MCF 10A (cell line): Measurements from ENCODE around the gene CAMTA1. TPM values are rescaled to one million over a fixed set of nuclear protein-coding genes. Genes with fewer than 3 reads are reported as not detected.

ENCODE experiments used
- BruUV-seq: library from RNA; stranded (reverse); fragments of 400-500 nt; replicated peaks from 2 replicates; lab custom pipeline; 2021; lab: Mats Ljungman, UMichigan
- CTCF ChIA-PET: fragments of 300-600 bp; sonication (Branson Sonifier 250); formaldehyde crosslinking; extraction: SDS; loops from one replicate; lab custom pipeline; 2021; ENCODE audit warnings: antibody characterized with exemption, inconsistent platforms; lab: Yijun Ruan, JAX
- POLR2A ChIA-PET: fragments of 300-600, 350-650 bp; sonication (Branson Sonifier 250); formaldehyde crosslinking; extraction: SDS; loops from one replicate; lab custom pipeline; 2020; ENCODE audit warnings: antibody characterized with exemption, inconsistent platforms; lab: Yijun Ruan, JAX
- DNase-seq: peaks from one replicate; pipeline ENCODE4 v3.0.0-alpha.2; 2018; ENCODE audit not compliant: unreplicated experiment
- H3K27ac Mint-ChIP-seq: one replicate; pipeline ENCODE4 v1.8.0; 2022; ENCODE audit warnings: mild to moderate bottlenecking, low read depth, mixed read lengths; ENCODE audit not compliant: unreplicated experiment
- H3K27me3 Mint-ChIP-seq: one replicate; pipeline ENCODE4 v1.8.0; 2022; ENCODE audit warnings: mixed read lengths; ENCODE audit not compliant: insufficient read depth, unreplicated experiment
- H3K36me3 Mint-ChIP-seq: one replicate; pipeline ENCODE4 v1.8.0; 2022; ENCODE audit warnings: mild to moderate bottlenecking, moderate library complexity, mixed read lengths; ENCODE audit not compliant: insufficient read depth, unreplicated experiment
- H3K4me1 Mint-ChIP-seq: one replicate; pipeline ENCODE4 v1.8.0; 2022; ENCODE audit warnings: mixed read lengths; ENCODE audit not compliant: insufficient read depth, unreplicated experiment
- H3K4me3 Mint-ChIP-seq: one replicate; pipeline ENCODE4 v1.8.0; 2022; ENCODE audit warnings: mild to moderate bottlenecking, moderate library complexity, mixed read lengths; ENCODE audit not compliant: unreplicated experiment
- H3K9me3 Mint-ChIP-seq: one replicate; pipeline ENCODE4 v1.8.0; 2022; ENCODE audit warnings: mixed read lengths; ENCODE audit not compliant: unreplicated experiment
- intact Hi-C: fragments of 100-400 bp; cut with micrococcal nuclease; formaldehyde crosslinking; loops from 2 replicates; pipeline ENCODE4 v1.14.1; 2022
- total RNA-seq: library from RNA; stranded (reverse); gene quantifications from 2 replicates; pipeline ENCODE4 v1.2.3, GENCODE V29; 2022
- TF ChIP-seq, protein P1 (sequence below): fragments of 200-600 bp; IDR thresholded peaks from one replicate; pipeline ENCODE4 v1.8.0; 2022; ENCODE audit warnings: antibody characterized with exemption, mild to moderate bottlenecking; ENCODE audit not compliant: unreplicated experiment

CAMTA1 gene
- total RNA-seq, 1 experiment from 2014 or later: 74.1 TPM

GRCh38 chr1:7449750-7450149 lies 664.5 kb downstream of the CAMTA1 start:
- TF ChIP-seq, protein P1, sequence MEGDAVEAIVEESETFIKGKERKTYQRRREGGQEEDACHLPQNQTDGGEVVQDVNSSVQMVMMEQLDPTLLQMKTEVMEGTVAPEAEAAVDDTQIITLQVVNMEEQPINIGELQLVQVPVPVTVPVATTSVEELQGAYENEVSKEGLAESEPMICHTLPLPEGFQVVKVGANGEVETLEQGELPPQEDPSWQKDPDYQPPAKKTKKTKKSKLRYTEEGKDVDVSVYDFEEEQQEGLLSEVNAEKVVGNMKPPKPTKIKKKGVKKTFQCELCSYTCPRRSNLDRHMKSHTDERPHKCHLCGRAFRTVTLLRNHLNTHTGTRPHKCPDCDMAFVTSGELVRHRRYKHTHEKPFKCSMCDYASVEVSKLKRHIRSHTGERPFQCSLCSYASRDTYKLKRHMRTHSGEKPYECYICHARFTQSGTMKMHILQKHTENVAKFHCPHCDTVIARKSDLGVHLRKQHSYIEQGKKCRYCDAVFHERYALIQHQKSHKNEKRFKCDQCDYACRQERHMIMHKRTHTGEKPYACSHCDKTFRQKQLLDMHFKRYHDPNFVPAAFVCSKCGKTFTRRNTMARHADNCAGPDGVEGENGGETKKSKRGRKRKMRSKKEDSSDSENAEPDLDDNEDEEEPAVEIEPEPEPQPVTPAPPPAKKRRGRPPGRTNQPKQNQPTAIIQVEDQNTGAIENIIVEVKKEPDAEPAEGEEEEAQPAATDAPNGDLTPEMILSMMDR: no peak
- BruUV-seq: no TSS peak
- no peaks in the 10 kb centered on the region for H3K4me1 Mint-ChIP-seq
- no peak for DNase-seq
- H3K4me3 Mint-ChIP-seq: no peak overlapping the region
- POLR2A ChIA-PET: no interaction called here
- no peak overlapping the region for H3K27ac Mint-ChIP-seq
- H3K27me3 Mint-ChIP-seq: no peaks in the 10 kb centered on the region
- CTCF ChIA-PET: no interaction called here
- no peaks in the 10 kb centered on the region for H3K36me3 Mint-ChIP-seq
- intact Hi-C loops: no loop called here
- H3K9me3 Mint-ChIP-seq: no peaks in the 10 kb centered on the region

DNA sequence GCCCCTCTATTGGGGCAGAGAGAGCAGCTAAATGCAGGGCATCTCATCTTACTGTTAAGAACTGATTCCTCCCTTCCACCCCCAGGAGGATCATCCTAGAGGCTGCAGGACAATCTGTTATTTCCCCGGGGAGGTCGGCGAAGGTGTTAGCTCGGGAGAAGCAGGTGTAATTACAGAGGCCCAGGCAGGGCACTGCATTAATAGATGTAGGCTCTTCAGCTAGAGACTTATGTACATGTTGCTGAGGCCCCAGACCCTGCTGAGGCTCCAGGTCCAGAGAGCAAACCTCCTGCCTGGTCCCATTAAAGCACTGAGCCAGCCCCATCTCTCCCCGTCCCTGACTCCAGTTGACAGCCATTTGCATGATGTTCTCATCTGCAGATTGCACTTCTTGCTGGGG lies 665.6 kb downstream of the CAMTA1 start:
- TF ChIP-seq, protein P1: no peak
- ChIA-PET POLR2A (no interaction called here), CTCF (interaction anchor here (0.5 kb wide), 1 partner anchor 323 kb away, joined by 4 read pairs; no protein-coding TSS in a partner anchor)
- Mint-ChIP-seq H3K4me1 (no peaks in the 10 kb centered on the region), H3K27me3 (no peaks in the 10 kb centered on the region), H3K36me3 (no peaks in the 10 kb centered on the region), H3K4me3 (no peak overlapping the region), H3K9me3 (no peaks in the 10 kb centered on the region), H3K27ac (no peak overlapping the region)
- intact Hi-C loops: no loop called here
- no peak for DNase-seq
- no TSS peak for BruUV-seq

- CTCF ChIA-PET: interaction anchor here (0.6 kb wide), 1 partner anchor 63 kb away, joined by 3 read pairs; no protein-coding TSS in a partner anchor
- no peaks in the 10 kb centered on the region for H3K9me3 Mint-ChIP-seq
- no TSS peak for BruUV-seq
- POLR2A ChIA-PET: no interaction called here
- no peak overlapping the region for H3K27ac Mint-ChIP-seq
- no peak overlapping the region for H3K4me3 Mint-ChIP-seq
- H3K4me1 Mint-ChIP-seq: no peaks in the 10 kb centered on the region
- no peak for DNase-seq
- intact Hi-C loops: no loop called here
- TF ChIP-seq, protein P1: no peak
- H3K27me3 Mint-ChIP-seq: no peaks in the 10 kb centered on the region
- H3K36me3 Mint-ChIP-seq: no peaks in the 10 kb centered on the region
These were observed 667.8 kb downstream of the CAMTA1 start for GRCh38 chr1:7453038-7453437.

DNA sequence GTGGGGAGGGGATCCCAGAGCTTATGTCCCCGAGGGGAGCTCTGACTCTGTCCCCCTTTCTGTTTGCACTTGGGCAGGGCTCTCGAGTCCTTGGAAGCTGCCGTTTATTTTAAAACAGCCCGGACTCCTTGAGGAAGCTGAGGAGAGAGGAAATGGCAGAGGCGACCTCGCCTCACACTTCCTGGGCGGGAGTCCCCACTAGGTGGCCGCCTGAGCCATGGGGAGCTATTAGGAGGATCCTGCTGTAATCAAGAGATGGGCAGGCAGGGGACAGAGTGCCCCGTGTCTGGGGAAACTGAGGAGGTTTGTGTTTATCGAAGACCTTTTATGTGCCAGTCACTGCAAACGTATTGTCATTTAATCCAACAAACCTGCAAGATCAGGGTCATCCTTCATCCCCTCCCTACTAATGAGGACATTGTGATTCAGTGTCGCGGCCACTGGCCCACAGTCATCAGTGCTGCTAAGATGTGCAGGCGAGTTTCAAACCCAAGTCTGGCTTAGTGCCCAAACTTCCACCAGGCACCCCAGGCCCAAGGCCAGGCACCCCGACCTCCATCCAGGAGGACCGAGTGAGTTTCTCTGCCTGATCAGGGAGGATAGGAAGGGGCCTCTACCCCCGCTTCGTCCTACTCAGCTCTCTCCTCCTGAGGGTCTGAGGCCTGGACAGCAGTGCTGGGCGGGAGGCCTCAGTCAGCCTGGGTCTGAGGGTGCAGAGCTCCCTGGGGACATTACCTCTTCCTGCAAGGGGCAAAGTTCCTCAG lies 669.0 kb downstream of the CAMTA1 start:
- no peak for DNase-seq
- Mint-ChIP-seq H3K36me3 (no peaks in the 10 kb centered on the region), H3K4me3 (no peak overlapping the region), H3K9me3 (no peaks in the 10 kb centered on the region), H3K27ac (peak overlapping the region; percentile 70), H3K27me3 (no peaks in the 10 kb centered on the region), H3K4me1 (no peaks in the 10 kb centered on the region)
- intact Hi-C loops: loop anchor here (1.0 kb wide), 2 partner anchors 85 to 193 kb away; no protein-coding TSS in a partner anchor
- TF ChIP-seq, protein P1: peak; percentile 20
- no TSS peak for BruUV-seq
- ChIA-PET CTCF (no interaction called here), POLR2A (interaction anchor here (1.5 to 1.7 kb wide), 2 partner anchors 14 to 16 kb away, joined by 3 to 11 read pairs; no protein-coding TSS in a partner anchor)
